Fibroblast of the aortic adventitia (primary cell): Measurements from ENCODE around the gene INTS6L. TPM values are rescaled to one million over a fixed set of nuclear protein-coding genes. Genes with fewer than 3 reads are reported as not detected.

Experiments used
- DNase-seq: peaks from one replicate; pipeline ENCODE4 v3.0.0-alpha.2; 2010; ENCODE audit warnings: low read depth
- H3K4me3 ChIP-seq: 2 replicates; pipeline ENCODE4 v1.5.1; 2011; ENCODE audit warnings: low read depth, mild to moderate bottlenecking, control low read depth, low read length, moderate library complexity
- total RNA-seq: library from RNA; depleted of rRNA; stranded (reverse); fragments of >200 nt; gene quantifications from 2 replicates; pipeline ENCODE4 v1.2.3, GENCODE V29; 2012; ENCODE audit warnings: low replicate concordance
- TF ChIP-seq, protein P1 (sequence below): IDR thresholded peaks from 2 replicates; pipeline ENCODE4 v1.5.1; 2011; ENCODE audit warnings: mild to moderate bottlenecking, low read length, control low read depth, inconsistent platforms; ENCODE audit not compliant: insufficient read depth

The INTS6L gene
- total RNA-seq, 1 donor: 3.3 TPM

DNA sequence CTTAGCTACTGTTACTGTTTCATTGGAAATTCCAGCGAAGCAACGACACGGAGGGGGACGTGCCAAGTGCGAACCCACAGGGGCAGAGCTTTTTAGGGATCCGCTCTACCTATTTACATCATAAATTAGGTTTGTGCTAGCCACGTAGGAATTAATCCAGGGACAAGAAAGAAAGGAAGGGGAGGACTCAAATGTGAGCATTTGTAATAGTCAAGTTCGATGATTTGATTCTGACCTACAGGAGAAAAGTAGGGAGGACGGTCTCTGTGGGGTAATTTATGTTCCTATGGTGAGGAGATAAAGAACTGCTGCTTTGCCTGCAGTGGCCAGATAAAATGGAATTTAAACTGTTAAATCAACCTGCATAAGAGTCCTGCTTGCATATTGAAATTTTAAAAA is 1.7 kb downstream of the INTS6L start:
- peak overlapping the region; percentile 66 for H3K4me3 ChIP-seq
- no peak for DNase-seq
- TF ChIP-seq, protein P1, sequence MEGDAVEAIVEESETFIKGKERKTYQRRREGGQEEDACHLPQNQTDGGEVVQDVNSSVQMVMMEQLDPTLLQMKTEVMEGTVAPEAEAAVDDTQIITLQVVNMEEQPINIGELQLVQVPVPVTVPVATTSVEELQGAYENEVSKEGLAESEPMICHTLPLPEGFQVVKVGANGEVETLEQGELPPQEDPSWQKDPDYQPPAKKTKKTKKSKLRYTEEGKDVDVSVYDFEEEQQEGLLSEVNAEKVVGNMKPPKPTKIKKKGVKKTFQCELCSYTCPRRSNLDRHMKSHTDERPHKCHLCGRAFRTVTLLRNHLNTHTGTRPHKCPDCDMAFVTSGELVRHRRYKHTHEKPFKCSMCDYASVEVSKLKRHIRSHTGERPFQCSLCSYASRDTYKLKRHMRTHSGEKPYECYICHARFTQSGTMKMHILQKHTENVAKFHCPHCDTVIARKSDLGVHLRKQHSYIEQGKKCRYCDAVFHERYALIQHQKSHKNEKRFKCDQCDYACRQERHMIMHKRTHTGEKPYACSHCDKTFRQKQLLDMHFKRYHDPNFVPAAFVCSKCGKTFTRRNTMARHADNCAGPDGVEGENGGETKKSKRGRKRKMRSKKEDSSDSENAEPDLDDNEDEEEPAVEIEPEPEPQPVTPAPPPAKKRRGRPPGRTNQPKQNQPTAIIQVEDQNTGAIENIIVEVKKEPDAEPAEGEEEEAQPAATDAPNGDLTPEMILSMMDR: no peak

- TF ChIP-seq, protein P1: no peak
- H3K4me3 ChIP-seq: no peak overlapping the region
- peak; percentile 2 for DNase-seq
Measured at GRCh38 chrX:135522878-135523693, 2.6 kb downstream of the INTS6L start.

GRCh38 chrX:135528254-135528653 is 7.8 kb downstream of the INTS6L start:
- no peak overlapping the region for H3K4me3 ChIP-seq
- TF ChIP-seq, protein P1: no peak
- no peak for DNase-seq

- H3K4me3 ChIP-seq: no peak overlapping the region
- no peak for DNase-seq
- TF ChIP-seq, protein P1: no peak
Measured at GRCh38 chrX:135528756-135529155, 8.3 kb downstream of the INTS6L start.

DNA sequence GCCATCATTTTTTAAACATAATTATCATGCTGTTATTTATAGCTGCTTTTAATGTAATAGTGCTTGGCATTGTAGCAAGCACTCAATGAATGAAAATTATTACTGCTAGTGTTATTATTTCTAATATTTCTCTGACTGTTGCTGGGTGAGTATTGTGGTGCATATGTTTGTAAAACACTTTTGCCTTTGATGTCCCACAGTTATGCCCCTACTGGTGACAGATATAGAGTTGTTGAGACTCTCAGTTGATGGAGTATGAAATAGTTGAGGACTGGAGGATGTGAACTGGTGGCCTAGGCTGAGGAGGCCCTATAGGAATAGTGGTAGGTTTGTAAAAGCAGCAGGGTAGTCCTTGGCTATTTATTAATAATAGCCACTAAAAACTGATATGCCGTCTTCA is 9.6 kb downstream of the INTS6L start:
- no peak for DNase-seq
- H3K4me3 ChIP-seq: no peak overlapping the region
- TF ChIP-seq, protein P1: no peak

DNA sequence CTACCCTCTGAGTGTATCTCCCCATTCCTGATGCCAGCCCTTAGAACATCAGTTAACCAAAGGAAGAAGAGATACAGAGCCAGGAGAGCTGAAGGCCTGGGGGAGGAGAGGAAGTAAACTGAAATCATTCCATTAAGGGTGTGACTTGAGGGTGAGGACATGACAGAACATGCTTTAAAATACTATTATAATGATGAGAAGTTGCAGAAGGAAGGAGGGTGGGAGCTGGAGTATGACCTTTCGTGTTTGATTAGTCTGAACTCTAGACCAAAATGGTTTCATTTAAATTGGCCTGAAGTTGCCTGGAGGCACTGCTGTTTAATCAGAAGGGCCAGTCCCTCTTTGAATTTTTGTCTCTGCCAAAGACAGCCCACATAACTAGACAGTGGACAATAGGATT is 11.4 kb downstream of the INTS6L start:
- DNase-seq: no peak
- TF ChIP-seq, protein P1: no peak
- H3K4me3 ChIP-seq: no peak overlapping the region
